MV-4-11 (cell line): ENCODE results near the gene FOSL2.
"Not testable (repeated sequence)": the region's sequence is repeated elsewhere in the genome, so short reads cannot be mapped to it uniquely, and the experiment has no call there.

Experiments used
- DNase-seq: peaks from one replicate; lab custom pipeline; 2025; lab: John Stamatoyannopoulos, UW

FOSL2 gene

GRCh38 chr2:28357055-28357454 is 35.6 kb upstream of the FOSL2 start:
- no peak for DNase-seq

- DNase-seq = no peak
Measured at GRCh38 chr2:28357948-28358667, 34.5 kb upstream of the FOSL2 start.

- DNase-seq = no peak
Measured at GRCh38 chr2:28358668-28359201, 33.9 kb upstream of the FOSL2 start.

GRCh38 chr2:28359222-28360057 is 33.2 kb upstream of the FOSL2 start:
- DNase-seq = peak; percentile 96

- peak; percentile 13 for DNase-seq
Measured at GRCh38 chr2:28360058-28360717, 32.5 kb upstream of the FOSL2 start.

GRCh38 chr2:28360718-28361293 is 31.9 kb upstream of the FOSL2 start:
- DNase-seq = peak; percentile 42

GRCh38 chr2:28361991-28362710 is 30.5 kb upstream of the FOSL2 start:
- DNase-seq = no peak

- DNase-seq = no peak
Measured at GRCh38 chr2:28362991-28363521, 29.6 kb upstream of the FOSL2 start.

- DNase-seq = no peak
Measured at GRCh38 chr2:28363686-28364280, 28.9 kb upstream of the FOSL2 start.

- no peak for DNase-seq
Measured at GRCh38 chr2:28364610-28365009, 28.0 kb upstream of the FOSL2 start.

GRCh38 chr2:28365158-28365557 is 27.5 kb upstream of the FOSL2 start:
- DNase-seq = no peak

- DNase-seq = no peak
Measured at GRCh38 chr2:28366149-28366495, 26.5 kb upstream of the FOSL2 start.

- DNase-seq = peak; percentile 92
Measured at GRCh38 chr2:28366496-28367282, 26.0 kb upstream of the FOSL2 start.

GRCh38 chr2:28367667-28368356 is 24.8 kb upstream of the FOSL2 start:
- DNase-seq = no peak

- DNase-seq = no peak
Measured at GRCh38 chr2:28368357-28368798, 24.3 kb upstream of the FOSL2 start.

GRCh38 chr2:28369358-28369757 is 23.3 kb upstream of the FOSL2 start:
- no peak for DNase-seq

GRCh38 chr2:28370354-28370753 is 22.3 kb upstream of the FOSL2 start:
- peak; percentile 42 for DNase-seq

GRCh38 chr2:28371728-28372127 is 20.9 kb upstream of the FOSL2 start:
- not testable (repeated sequence) for DNase-seq

GRCh38 chr2:28373854-28374253 is 18.8 kb upstream of the FOSL2 start:
- no peak for DNase-seq
